NCI-H1417 (cell line): ENCODE measurements around the gene EEF2.
"Not testable (repeated sequence)": the region's sequence is repeated elsewhere in the genome, so short reads cannot be mapped to it uniquely, and the experiment has no call there.

Experiments used
- DNase-seq, 3 experiments: peaks; one replicate each; lab custom pipeline; 2025; lab: John Stamatoyannopoulos, UW

EEF2 gene

GRCh38 chr19:3944018-3944721 is 41.1 kb downstream of the EEF2 start:
- DNase-seq = no peak

- DNase-seq = no peak
These were observed 42.4 kb downstream of the EEF2 start for GRCh38 chr19:3942790-3943409.

GRCh38 chr19:3938300-3938950 is 46.8 kb downstream of the EEF2 start:
- DNase-seq = not testable (repeated sequence)

- DNase-seq = no peak
These were observed 48.5 kb downstream of the EEF2 start for GRCh38 chr19:3936506-3937442.

GRCh38 chr19:3932931-3933810 is 52.1 kb downstream of the EEF2 start, which contains the start of gene NMRK2:
Gene NMRK2, plus strand, starts transcription at chr19:3933069. Its CDS starts 603 bp downstream, at chr19:3933672.
- peak in 2 of 3 experiments; percentile 33 to 53 for DNase-seq

- DNase-seq = no peak
These were observed 54.2 kb downstream of the EEF2 start for GRCh38 chr19:3931041-3931440.
